Endodermal cell (in vitro differentiated cells): ENCODE data around the gene KCNG2. TPM values are rescaled to one million over a fixed set of nuclear protein-coding genes. Genes with fewer than 3 reads are reported as not detected.

ENCODE experiments used
- DNase-seq: peaks from one replicate; pipeline ENCODE4 v3.0.0-alpha.2; 2017
- H3K27ac ChIP-seq: 2 replicates; pipeline ENCODE4 v1.5.1; 2013; ENCODE audit warnings: mild to moderate bottlenecking, low read depth, low read length, moderate library complexity
- H3K27me3 ChIP-seq: 2 replicates; pipeline ENCODE4 v1.6.1; 2013; ENCODE audit warnings: mild to moderate bottlenecking, low read length, moderate library complexity; ENCODE audit not compliant: insufficient read depth, control insufficient read depth, poor library complexity, severe bottlenecking
- H3K36me3 ChIP-seq: 2 replicates; pipeline ENCODE4 v1.7.0; 2013; ENCODE audit warnings: mild to moderate bottlenecking, low read length, moderate library complexity; ENCODE audit not compliant: control insufficient read depth, insufficient read depth
- H3K4me1 ChIP-seq: one replicate; pipeline ENCODE4 v1.7.0; 2013; ENCODE audit warnings: low read length; ENCODE audit not compliant: control insufficient read depth, insufficient read depth
- H3K4me3 ChIP-seq: 2 replicates; pipeline ENCODE4 v1.5.1; 2013; ENCODE audit warnings: mild to moderate bottlenecking, low read length, moderate library complexity
- H3K9ac ChIP-seq: 2 replicates; pipeline ENCODE4 v1.6.1; 2013; ENCODE audit warnings: mild to moderate bottlenecking, low read length, moderate library complexity; ENCODE audit not compliant: poor library complexity, severe bottlenecking; ENCODE audit errors: extremely low read depth
- H3K9me3 ChIP-seq: 2 replicates; pipeline ENCODE4 v1.6.1; 2013; ENCODE audit warnings: mild to moderate bottlenecking, low read length, moderate library complexity; ENCODE audit not compliant: control insufficient read depth
- H3K27ac Mint-ChIP-seq: 2 replicates; pipeline ENCODE4 v1.8.0; 2020; ENCODE audit warnings: mixed read lengths
- H3K27me3 Mint-ChIP-seq: 2 replicates; pipeline ENCODE4 v1.8.0; 2021; ENCODE audit warnings: mild to moderate bottlenecking, mixed read lengths; ENCODE audit not compliant: insufficient read depth
- H3K36me3 Mint-ChIP-seq: 2 replicates; pipeline ENCODE4 v1.8.0; 2020; ENCODE audit warnings: low read depth, mixed read lengths
- H3K4me1 Mint-ChIP-seq: 2 replicates; pipeline ENCODE4 v1.8.0; 2020; ENCODE audit warnings: mixed read lengths
- H3K4me3 Mint-ChIP-seq: 2 replicates; pipeline ENCODE4 v1.8.0; 2020; ENCODE audit warnings: mild to moderate bottlenecking, moderate library complexity, mixed read lengths
- H3K9me3 Mint-ChIP-seq: 2 replicates; pipeline ENCODE4 v1.8.0; 2020; ENCODE audit warnings: mild to moderate bottlenecking, mixed read lengths
- CTCF ChIP-seq: fragments of 200-600 bp; sonication (generic); conservative IDR thresholded peaks from 2 replicates; pipeline ENCODE4 v1.5.0; 2021; ENCODE audit warnings: antibody characterized with exemption, mild to moderate bottlenecking
- WGBS, 2 experiments: methylation state at CpG; one replicate each; pipeline versions ENCODE4 v1.1.5 to v1.1.7; 2013; ENCODE audit warnings: missing lambda C conversion rate in 2 of 2, mixed read lengths in 1 of 2; ENCODE audit not compliant: insufficient coverage in 1 of 2, insufficient read length in 1 of 2; 5-methylcytosine and 5-hydroxymethylcytosine counted together
- total RNA-seq, 2 donors: library from RNA; stranded (reverse); fragmentation: NEBNext Ultra II Directional in 1 of 2; extraction: Animal tissue kit (Norgen Biotek cat#: 25700) in 1 of 2; gene quantifications; 2 replicates in 1 of 2; 3 replicates in 1 of 2; pipeline ENCODE4 v1.2.1, GENCODE V29; 2021

Gene KCNG2
- total RNA-seq, 2 donors from 2014 or later = not detected

DNA sequence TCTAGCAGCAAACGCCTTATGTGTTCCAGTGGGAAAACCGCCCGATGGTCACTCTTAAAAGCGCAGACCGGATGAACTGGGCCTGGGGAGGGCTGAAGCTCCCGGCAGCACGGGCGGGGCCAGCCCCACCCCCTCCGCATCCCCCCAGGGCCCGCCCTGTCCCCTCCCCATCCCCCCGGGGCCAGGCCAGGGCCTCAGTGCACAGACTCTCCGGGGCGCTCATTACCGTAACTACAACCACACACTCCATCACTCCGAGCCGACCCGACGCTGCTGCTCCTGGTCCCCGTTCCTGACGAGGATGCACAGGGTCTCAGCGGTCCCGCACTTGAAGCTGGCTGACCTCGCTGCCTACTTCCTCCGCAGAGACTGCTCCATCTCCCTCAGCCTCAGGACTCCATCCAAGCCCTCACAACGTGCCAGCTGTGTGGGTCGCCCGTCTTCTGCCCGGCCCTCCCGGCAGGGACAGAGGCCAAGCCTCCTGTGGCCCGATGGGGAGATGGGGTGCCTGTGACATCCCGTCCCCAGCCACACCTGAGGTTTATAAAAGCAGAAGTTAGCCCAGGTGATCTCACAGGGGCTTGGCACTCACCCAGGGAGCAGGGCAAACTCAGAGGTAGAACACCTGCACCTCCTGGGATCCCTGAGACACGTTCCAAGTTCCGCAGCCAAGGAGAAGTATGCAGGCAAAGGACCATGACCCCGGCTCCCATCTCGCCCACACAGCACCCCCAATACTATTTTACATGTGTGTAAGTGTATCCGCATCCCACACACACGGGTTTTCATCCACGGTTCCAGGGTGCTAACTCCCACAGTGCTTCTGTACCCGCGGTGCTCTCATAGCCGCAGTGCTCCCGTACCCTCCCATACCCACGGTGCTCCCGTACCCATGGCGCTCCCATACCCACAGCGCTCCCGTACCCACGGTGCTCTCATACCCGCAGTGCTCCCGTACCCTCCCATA, 117.7 kb downstream of the KCNG2 start:
- H3K36me3 ChIP-seq = peaks cover 15% of the 10 kb centered on the region
- H3K9me3 ChIP-seq = no peaks in the 10 kb centered on the region
- H3K27me3 ChIP-seq = no peaks in the 10 kb centered on the region
- DNase-seq = peak; percentile 35
- H3K36me3 Mint-ChIP-seq = peaks cover 40% of the 10 kb centered on the region
- no peak for TF ChIP-seq CTCF
- H3K4me3 ChIP-seq = no peak overlapping the region
- 92% methylated on average over 36 to 46 of the region's 50 CpGs for WGBS, 2 experiments
- no peak overlapping the region for H3K4me3 Mint-ChIP-seq
- no peaks in the 10 kb centered on the region for H3K4me1 ChIP-seq
- no peak overlapping the region for H3K27ac ChIP-seq
- H3K9me3 Mint-ChIP-seq = no peaks in the 10 kb centered on the region
- H3K27ac Mint-ChIP-seq = no peak overlapping the region
- H3K27me3 Mint-ChIP-seq = no peaks in the 10 kb centered on the region
- no peak overlapping the region for H3K9ac ChIP-seq
- H3K4me1 Mint-ChIP-seq = peaks cover 5% of the 10 kb centered on the region

- Histone ChIP-seq H3K9ac (no peak overlapping the region), H3K27ac (no peak overlapping the region), H3K4me1 (no peaks in the 10 kb centered on the region), H3K9me3 (no peaks in the 10 kb centered on the region), H3K36me3 (peaks cover 15% of the 10 kb centered on the region), H3K27me3 (no peaks in the 10 kb centered on the region), H3K4me3 (no peak overlapping the region)
- no peak for DNase-seq
- 86 to 93% methylated on average over 5 to 19 of the region's 26 CpGs for WGBS, 2 experiments
- H3K36me3 Mint-ChIP-seq = peaks cover 40% of the 10 kb centered on the region
- H3K4me3 Mint-ChIP-seq = no peak overlapping the region
- no peak for TF ChIP-seq CTCF
- no peak overlapping the region for H3K27ac Mint-ChIP-seq
- peaks cover 5% of the 10 kb centered on the region for H3K4me1 Mint-ChIP-seq
- H3K27me3 Mint-ChIP-seq = no peaks in the 10 kb centered on the region
- H3K9me3 Mint-ChIP-seq = no peaks in the 10 kb centered on the region
Observed at GRCh38 chr18:79916128-79916494, 118.4 kb downstream of the KCNG2 start.

DNA sequence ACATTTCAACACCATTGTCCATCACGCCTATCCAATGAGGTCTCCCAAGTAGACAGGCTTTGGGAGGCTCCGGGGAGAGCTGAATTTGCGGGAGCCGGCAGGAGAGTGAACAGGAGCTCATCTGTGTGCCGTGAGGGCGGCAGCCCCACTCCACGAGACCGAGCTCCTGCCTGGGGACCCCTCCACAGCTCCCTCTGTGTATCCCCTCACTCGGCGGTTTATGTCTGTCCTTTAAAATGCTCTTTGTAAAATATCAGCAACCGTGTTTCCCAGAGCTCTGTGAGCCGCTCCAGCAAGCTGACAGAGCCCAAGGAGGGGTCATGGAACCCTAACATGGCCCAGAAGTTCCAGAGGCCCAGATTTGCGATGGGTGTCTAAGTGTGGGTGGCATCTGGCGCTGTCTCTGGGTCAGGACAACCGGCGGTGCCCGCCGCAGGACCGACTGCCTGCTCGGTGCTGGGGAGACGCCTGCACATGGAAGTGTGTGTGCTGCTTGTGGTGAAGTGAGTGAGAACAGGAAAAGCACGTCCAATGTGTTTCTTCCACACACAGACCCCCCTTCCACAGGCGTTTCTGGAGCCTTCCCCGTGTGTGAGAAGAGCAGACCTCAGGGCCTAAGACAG, 118.9 kb downstream of the KCNG2 start:
- Mint-ChIP-seq H3K4me3 (no peak overlapping the region), H3K36me3 (peaks cover 40% of the 10 kb centered on the region), H3K4me1 (peaks cover 5% of the 10 kb centered on the region), H3K27ac (no peak overlapping the region), H3K27me3 (no peaks in the 10 kb centered on the region), H3K9me3 (no peaks in the 10 kb centered on the region)
- peak; percentile 32 for DNase-seq
- no peak overlapping the region for H3K4me3 ChIP-seq
- no peak for TF ChIP-seq CTCF
- H3K27me3 ChIP-seq = no peaks in the 10 kb centered on the region
- no peak overlapping the region for H3K9ac ChIP-seq
- H3K36me3 ChIP-seq = peaks cover 15% of the 10 kb centered on the region
- WGBS, 2 experiments = 96% methylated on average over 17 to 23 of the region's 24 CpGs
- no peak overlapping the region for H3K27ac ChIP-seq
- H3K4me1 ChIP-seq = no peaks in the 10 kb centered on the region
- H3K9me3 ChIP-seq = no peaks in the 10 kb centered on the region
